HepG2 (cell line): ENCODE measurements around the gene CSNK2A1. TPM values are rescaled to one million over a fixed set of nuclear protein-coding genes. Genes with fewer than 3 reads are reported as not detected.
A peak's percentile ranks its signal among the peaks of the same experiment; 100 is the strongest.

Experiments used
- AHDC1 ChIP-seq: sonication (generic); formaldehyde crosslinking; IDR thresholded peaks from 2 replicates; pipeline ENCODE4 v1.5.1; 2020; ENCODE audit warnings: mild to moderate bottlenecking, missing genetic modification reagents, borderline replicate concordance
- IKZF4 ChIP-seq: sonication (generic); formaldehyde crosslinking; IDR thresholded peaks from 2 replicates; pipeline ENCODE4 v1.5.1; 2020; ENCODE audit warnings: borderline replicate concordance, mild to moderate bottlenecking, low read depth, missing genetic modification reagents; ENCODE audit errors: not compliant biosample characterization
- ISX ChIP-seq: sonication (generic); formaldehyde crosslinking; conservative IDR thresholded peaks from 2 replicates; pipeline ENCODE4 v1.5.0; 2020; ENCODE audit warnings: missing genetic modification reagents
- KIAA2018 ChIP-seq: sonication (generic); formaldehyde crosslinking; IDR thresholded peaks from 2 replicates; pipeline ENCODE4 v1.5.0; 2020; ENCODE audit warnings: mild to moderate bottlenecking, missing genetic modification reagents, borderline replicate concordance
- SP2 ChIP-seq: sonication (generic); formaldehyde crosslinking; IDR thresholded peaks from 2 replicates; pipeline ENCODE4 v1.5.1; 2020; ENCODE audit warnings: mild to moderate bottlenecking, missing genetic modification reagents
- TRIM24 ChIP-seq: sonication (generic); formaldehyde crosslinking; IDR thresholded peaks from 2 replicates; pipeline ENCODE4 v1.8.0; 2022; ENCODE audit warnings: mild to moderate bottlenecking, missing genetic modification reagents
- ZNF124 ChIP-seq: sonication (generic); formaldehyde crosslinking; IDR thresholded peaks from 2 replicates; pipeline ENCODE4 v1.4.0; 2020; ENCODE audit warnings: missing genetic modification reagents
- ZNF235 ChIP-seq: sonication (generic); formaldehyde crosslinking; IDR thresholded peaks from 2 replicates; pipeline ENCODE4 v1.8.1; 2023; ENCODE audit warnings: mild to moderate bottlenecking, missing genetic modification reagents, borderline replicate concordance
- ZNF619 ChIP-seq: sonication (generic); formaldehyde crosslinking; IDR thresholded peaks from 2 replicates; pipeline ENCODE4 v1.4.0; 2020; ENCODE audit warnings: mild to moderate bottlenecking, missing genetic modification reagents
- ZNF788 ChIP-seq: sonication (generic); formaldehyde crosslinking; IDR thresholded peaks from 2 replicates; pipeline ENCODE4 v1.5.0; 2020; ENCODE audit warnings: mild to moderate bottlenecking, missing genetic modification reagents, borderline replicate concordance
- ZSCAN12 ChIP-seq: sonication (generic); formaldehyde crosslinking; IDR thresholded peaks from 2 replicates; pipeline ENCODE4 v1.9.0; 2021; ENCODE audit warnings: mild to moderate bottlenecking, missing genetic modification reagents
- ZSCAN29 ChIP-seq: sonication (generic); formaldehyde crosslinking; conservative IDR thresholded peaks from 2 replicates; pipeline ENCODE4 v1.4.0; 2020; ENCODE audit warnings: mild to moderate bottlenecking, missing genetic modification reagents
- polyA plus RNA-seq, 8 experiments: library from polyadenylated mRNA; depleted of rRNA in 3 of 8; stranded (reverse) in 7 of 8; unstranded in 1 of 8; fragments of >200 nt; fragmentation: Illumina TruSeq in 4 of 8; extraction: Trizol in 4 of 8; gene quantifications; 2 replicates each; pipeline versions ENCODE4 v1.2.1 to v1.2.3, GENCODE V29; 2011 to 2016; ENCODE audit warnings: low read depth in 4 of 8, missing spikeins in 1 of 8, mixed read lengths in 1 of 8; ENCODE audit not compliant: insufficient read depth in 1 of 8
- total RNA-seq, 5 experiments: library from RNA; depleted of rRNA; stranded (reverse); fragments of >200 nt; fragmentation: Illumina TruSeq; extraction: Trizol; gene quantifications; 2 replicates each; pipeline ENCODE4 v1.2.3, GENCODE V29; 2016; ENCODE audit warnings: low read depth in 1 of 5

The CSNK2A1 gene
- total and polyA plus RNA-seq, 2 of the 13 experiments (the other 11 are each of a cell fraction or from before 2014, with no cell fraction given): 153 to 231 TPM

- TF ChIP-seq ZNF619 (CRISPR knock-in tag): 0 out of 2 replicates have a peak, but pooled peaks have one; percentile 83
- no peak; the same call in 1 of the 2 replicates for TF ChIP-seq ZNF788
- TF ChIP-seq ZSCAN12 (CRISPR knock-in tag): no peak
- TF ChIP-seq ZSCAN29 (CRISPR knock-in tag): no peak
- TF ChIP-seq IKZF4 (CRISPR knock-in tag): no peak
- peak; percentile 69; the same call in 1 of the 2 replicates for TF ChIP-seq ZNF124 (CRISPR knock-in tag)
- TF ChIP-seq ISX: no peak
- no peak for TF ChIP-seq AHDC1 (CRISPR knock-in tag)
- TF ChIP-seq SP2 (CRISPR knock-in tag): no peak
- TF ChIP-seq ZNF235: no peak
- no peak for TF ChIP-seq KIAA2018 (CRISPR knock-in tag)
- TF ChIP-seq TRIM24 (CRISPR knock-in tag): no peak
These were observed 112.3 kb downstream of the CSNK2A1 start (continued) for GRCh38 chr20:431012-431904.
